H9 (cell line): Measurements from ENCODE around the gene ZNF2. TPM values are rescaled to one million over a fixed set of nuclear protein-coding genes. Genes with fewer than 3 reads are reported as not detected.
A peak's percentile ranks its signal among the peaks of the same experiment; 100 is the strongest.

Source experiments
- DNase-seq: peaks from one replicate; pipeline ENCODE4 v3.0.0-alpha.2; 2017
- H2AFZ ChIP-seq: one replicate; pipeline ENCODE4 v1.6.1; 2013; ENCODE audit warnings: mild to moderate bottlenecking, low read length, control low read depth, moderate library complexity
- H2AK5ac ChIP-seq: 2 replicates; pipeline ENCODE4 v1.6.1; 2013; ENCODE audit warnings: low read length, control low read depth, mixed read lengths; ENCODE audit not compliant: insufficient read length
- H2BK120ac ChIP-seq: one replicate; pipeline ENCODE4 v1.6.1; 2013; ENCODE audit warnings: low read depth, mild to moderate bottlenecking, low read length, control low read depth, inconsistent platforms; ENCODE audit not compliant: poor library complexity, severe bottlenecking
- H2BK12ac ChIP-seq: 2 replicates; pipeline ENCODE4 v1.6.1; 2013; ENCODE audit warnings: low read length, control low read depth, mixed read lengths, low read depth; ENCODE audit not compliant: insufficient read length
- H2BK15ac ChIP-seq: 2 replicates; pipeline ENCODE4 v1.6.1; 2013; ENCODE audit warnings: low read depth, low read length, control low read depth
- H2BK20ac ChIP-seq: one replicate; pipeline ENCODE4 v1.6.1; 2013; ENCODE audit warnings: low read depth, mild to moderate bottlenecking, low read length, control low read depth, inconsistent platforms; ENCODE audit not compliant: poor library complexity, severe bottlenecking
- H2BK5ac ChIP-seq: 2 replicates; pipeline ENCODE4 v1.6.1; 2013; ENCODE audit warnings: low read length, control low read depth, mixed read lengths; ENCODE audit not compliant: insufficient read length
- H3K14ac ChIP-seq: 2 replicates; pipeline ENCODE4 v1.6.1; 2013; ENCODE audit warnings: low read length, control low read depth; ENCODE audit not compliant: insufficient read depth
- H3K18ac ChIP-seq: 2 replicates; pipeline ENCODE4 v1.6.1; 2013; ENCODE audit warnings: low read depth, mild to moderate bottlenecking, mixed read lengths, low read length, control low read depth; ENCODE audit not compliant: insufficient read length
- H3K23ac ChIP-seq: 2 replicates; pipeline ENCODE4 v1.6.1; 2013; ENCODE audit warnings: low read length, control low read depth, mixed read lengths, low read depth; ENCODE audit not compliant: insufficient read length
- H3K23me2 ChIP-seq: 2 replicates; pipeline ENCODE4 v1.6.1; 2013; ENCODE audit warnings: low read depth, mild to moderate bottlenecking, mixed read lengths, low read length, control low read depth; ENCODE audit not compliant: insufficient read length, poor library complexity, severe bottlenecking
- H3K27ac ChIP-seq: 2 replicates; pipeline ENCODE4 v1.5.1; 2013; ENCODE audit warnings: low read length, control low read depth, mixed read lengths, low read depth; ENCODE audit not compliant: insufficient read length
- H3K27me3 ChIP-seq: 2 replicates; pipeline ENCODE4 v1.6.1; 2013; ENCODE audit warnings: low read length, control low read depth, inconsistent platforms; ENCODE audit not compliant: insufficient read depth
- H3K4ac ChIP-seq: 2 replicates; pipeline ENCODE4 v1.6.1; 2013; ENCODE audit warnings: low read depth, mild to moderate bottlenecking, control low read depth, inconsistent platforms, low read length, moderate library complexity
- H3K4me1 ChIP-seq: 2 replicates; pipeline ENCODE4 v1.6.1; 2013; ENCODE audit warnings: low read length, control low read depth, inconsistent platforms; ENCODE audit not compliant: insufficient read depth
- H3K4me2 ChIP-seq: 2 replicates; pipeline ENCODE4 v1.6.1; 2013; ENCODE audit warnings: low read length, control low read depth, mixed read lengths; ENCODE audit not compliant: insufficient read length, insufficient read depth
- H3K56ac ChIP-seq: 2 replicates; pipeline ENCODE4 v1.6.1; 2013; ENCODE audit warnings: low read depth, mild to moderate bottlenecking, mixed read lengths, low read length, control low read depth; ENCODE audit not compliant: insufficient read length
- H3K79me1 ChIP-seq: 2 replicates; pipeline ENCODE4 v1.6.1; 2013; ENCODE audit warnings: low read depth, mild to moderate bottlenecking, moderate library complexity, low read length, control low read depth, inconsistent platforms; ENCODE audit not compliant: insufficient read depth, poor library complexity, severe bottlenecking
- H3K79me2 ChIP-seq: 2 replicates; pipeline ENCODE4 v1.6.1; 2013; ENCODE audit warnings: low read length, control low read depth, inconsistent platforms; ENCODE audit not compliant: insufficient read depth
- H3K9ac ChIP-seq: 2 replicates; pipeline ENCODE4 v1.6.1; 2013; ENCODE audit warnings: low read length, control low read depth, mixed read lengths; ENCODE audit not compliant: insufficient read length; ENCODE audit errors: extremely low read depth
- H3K9me3 ChIP-seq: one replicate; pipeline ENCODE4 v1.6.1; 2013; ENCODE audit warnings: low read depth, low read length, inconsistent platforms; ENCODE audit not compliant: control insufficient read depth
- H3T11ph ChIP-seq: one replicate; pipeline ENCODE4 v1.6.1; 2013; ENCODE audit warnings: mild to moderate bottlenecking, low read length, control low read depth, inconsistent platforms
- H4K20me1 ChIP-seq: one replicate; pipeline ENCODE4 v1.6.1; 2013; ENCODE audit not compliant: control insufficient read depth, insufficient read length, insufficient read depth
- H4K5ac ChIP-seq: 2 replicates; pipeline ENCODE4 v1.6.1; 2013; ENCODE audit warnings: low read depth, mild to moderate bottlenecking, mixed read lengths, low read length, control low read depth; ENCODE audit not compliant: insufficient read length
- H4K8ac ChIP-seq: replicated peaks from 2 replicates; pipeline ENCODE4 v1.6.1; 2013; ENCODE audit warnings: low read length, control low read depth, mixed read lengths, low read depth; ENCODE audit not compliant: insufficient read length
- H4K91ac ChIP-seq: 2 replicates; pipeline ENCODE4 v1.6.1; 2013; ENCODE audit warnings: low read depth, mild to moderate bottlenecking, moderate library complexity, mixed read lengths, low read length, control low read depth; ENCODE audit not compliant: insufficient read length
- H3K27ac Mint-ChIP-seq, 3 experiments: 2 replicates in 2 of 3; 3 replicates in 1 of 3; pipeline ENCODE4 v1.8.0; 2020 to 2021; ENCODE audit warnings: mixed read lengths in 3 of 3, mild to moderate bottlenecking in 1 of 3, moderate library complexity in 1 of 3
- H3K27me3 Mint-ChIP-seq: 2 replicates; pipeline ENCODE4 v1.8.0; 2021; ENCODE audit warnings: low read depth, mild to moderate bottlenecking, moderate library complexity, mixed read lengths
- H3K36me3 Mint-ChIP-seq, 3 experiments: 2 replicates in 2 of 3; 3 replicates in 1 of 3; pipeline ENCODE4 v1.8.0; 2020 to 2021; ENCODE audit warnings: low read depth in 3 of 3, mixed read lengths in 3 of 3; ENCODE audit not compliant: insufficient read depth in 1 of 3
- H3K4me1 Mint-ChIP-seq, 2 experiments: 2 replicates each; pipeline ENCODE4 v1.8.0; 2020; ENCODE audit warnings: mixed read lengths in 2 of 2
- H3K4me3 Mint-ChIP-seq, 2 experiments: 2 replicates in 1 of 2; 3 replicates in 1 of 2; pipeline ENCODE4 v1.8.0; 2020 to 2021; ENCODE audit warnings: mild to moderate bottlenecking in 2 of 2, mixed read lengths in 2 of 2, moderate library complexity in 1 of 2
- H3K9me3 Mint-ChIP-seq, 2 experiments: 2 replicates in 1 of 2; 3 replicates in 1 of 2; pipeline ENCODE4 v1.8.0; 2020; ENCODE audit warnings: mild to moderate bottlenecking in 2 of 2, mixed read lengths in 2 of 2, moderate library complexity in 1 of 2
- WGBS: extraction: QIAGEN DNeasy Blood & Tissue Kit; methylation state at CpG from one replicate; pipeline ENCODE4 v1.1.7; 2013; ENCODE audit warnings: missing lambda C conversion rate, low lambda C conversion rate, mixed read lengths; ENCODE audit not compliant: insufficient read length; ENCODE audit errors: extremely low coverage; 5-methylcytosine and 5-hydroxymethylcytosine counted together
- total RNA-seq: library from RNA; stranded (reverse); gene quantifications from 2 replicates; pipeline ENCODE4 v1.2.1, GENCODE V29; 2021
- TF ChIP-seq, protein P1 (sequence below): fragments of 200-600 bp; sonication (generic); conservative IDR thresholded peaks from 3 replicates; pipeline ENCODE4 v1.8.0; 2021; ENCODE audit warnings: antibody characterized with exemption, mild to moderate bottlenecking

ZNF2 gene
- total RNA-seq, 1 experiment from 2014 or later, result 2.2 TPM

GRCh38 chr2:95122197-95122551 is 43.4 kb upstream of the ZNF2 start:
- no peaks in the 10 kb centered on the region; the same call in 1 of the 2 replicates for H3K27me3 ChIP-seq
- no peak overlapping the region for H2BK120ac ChIP-seq
- H2AFZ ChIP-seq, result no peak overlapping the region
- H3T11ph ChIP-seq, result no peak overlapping the region
- peaks cover 13% of the 10 kb centered on the region; the same call in 1 of the 2 replicates for H3K79me2 ChIP-seq
- no peak overlapping the region for H2AK5ac ChIP-seq
- Mint-ChIP-seq H3K4me3 (peak overlapping the region; percentile 97 to 98), H3K27me3 (peaks cover 12% of the 10 kb centered on the region), H3K36me3 (peaks cover 5 to 16% (median 15%) of the 10 kb centered on the region in 3 experiments), H3K4me1 (peaks cover 26 to 27% of the 10 kb centered on the region in 2 experiments), H3K9me3 (peaks cover 3 to 5% of the 10 kb centered on the region in 2 experiments; a peak in 4 of 5 replicates), H3K27ac (peak overlapping the region in 2 of 3 experiments; percentile 83 to 91; a peak in 2 of 7 replicates)
- H3K4ac ChIP-seq, result no peak overlapping the region
- no peak overlapping the region for H3K18ac ChIP-seq
- H4K20me1 ChIP-seq, result no peaks in the 10 kb centered on the region
- no peak overlapping the region for H3K56ac ChIP-seq
- peak overlapping the region; percentile 47 for H3K4me2 ChIP-seq
- H3K4me1 ChIP-seq, result no peaks in the 10 kb centered on the region; the same call in 1 of the 2 replicates
- no peak overlapping the region for H2BK12ac ChIP-seq
- H3K27ac ChIP-seq, result no peak overlapping the region
- no peak overlapping the region for H4K5ac ChIP-seq
- DNase-seq, result no peak
- H4K91ac ChIP-seq, result no peak overlapping the region
- TF ChIP-seq, protein P1, sequence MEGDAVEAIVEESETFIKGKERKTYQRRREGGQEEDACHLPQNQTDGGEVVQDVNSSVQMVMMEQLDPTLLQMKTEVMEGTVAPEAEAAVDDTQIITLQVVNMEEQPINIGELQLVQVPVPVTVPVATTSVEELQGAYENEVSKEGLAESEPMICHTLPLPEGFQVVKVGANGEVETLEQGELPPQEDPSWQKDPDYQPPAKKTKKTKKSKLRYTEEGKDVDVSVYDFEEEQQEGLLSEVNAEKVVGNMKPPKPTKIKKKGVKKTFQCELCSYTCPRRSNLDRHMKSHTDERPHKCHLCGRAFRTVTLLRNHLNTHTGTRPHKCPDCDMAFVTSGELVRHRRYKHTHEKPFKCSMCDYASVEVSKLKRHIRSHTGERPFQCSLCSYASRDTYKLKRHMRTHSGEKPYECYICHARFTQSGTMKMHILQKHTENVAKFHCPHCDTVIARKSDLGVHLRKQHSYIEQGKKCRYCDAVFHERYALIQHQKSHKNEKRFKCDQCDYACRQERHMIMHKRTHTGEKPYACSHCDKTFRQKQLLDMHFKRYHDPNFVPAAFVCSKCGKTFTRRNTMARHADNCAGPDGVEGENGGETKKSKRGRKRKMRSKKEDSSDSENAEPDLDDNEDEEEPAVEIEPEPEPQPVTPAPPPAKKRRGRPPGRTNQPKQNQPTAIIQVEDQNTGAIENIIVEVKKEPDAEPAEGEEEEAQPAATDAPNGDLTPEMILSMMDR, result no peak
- no peak overlapping the region for H4K8ac ChIP-seq
- no peak overlapping the region for H3K14ac ChIP-seq
- no peak overlapping the region for H2BK20ac ChIP-seq
- H3K9ac ChIP-seq, result peak overlapping the region; percentile 60
- H3K79me1 ChIP-seq, result peaks cover 3% of the 10 kb centered on the region
- no CpG with 5 or more reads among the region's 5 CpGs for WGBS
- no peak overlapping the region for H2BK15ac ChIP-seq
- H3K23ac ChIP-seq, result no peak overlapping the region
- no peaks in the 10 kb centered on the region for H3K23me2 ChIP-seq
- no peak overlapping the region for H2BK5ac ChIP-seq
- no peaks in the 10 kb centered on the region for H3K9me3 ChIP-seq
